OCI-LY1 (cell line): Measurements from ENCODE around the gene CFAP46.

ENCODE experiments used
- EZH2 ChIP-seq: fragments of 200-600 bp; sonication (generic), shearing (Covaris generic); IDR thresholded peaks from 2 replicates; pipeline ENCODE4 v1.8.0; 2017; ENCODE audit warnings: borderline replicate concordance, mixed run types, mild to moderate bottlenecking, antibody characterized with exemption, low read length, moderate library complexity, mixed read lengths
- TF ChIP-seq, protein P1 (sequence below): fragments of 200-600 bp; sonication (generic), shearing (Covaris generic); IDR thresholded peaks from 2 replicates; pipeline ENCODE4 v1.5.1; 2017; ENCODE audit warnings: mild to moderate bottlenecking, antibody characterized with exemption, low read length, moderate library complexity, mixed read lengths

- TF ChIP-seq EZH2, result no peak
- TF ChIP-seq, protein P1, sequence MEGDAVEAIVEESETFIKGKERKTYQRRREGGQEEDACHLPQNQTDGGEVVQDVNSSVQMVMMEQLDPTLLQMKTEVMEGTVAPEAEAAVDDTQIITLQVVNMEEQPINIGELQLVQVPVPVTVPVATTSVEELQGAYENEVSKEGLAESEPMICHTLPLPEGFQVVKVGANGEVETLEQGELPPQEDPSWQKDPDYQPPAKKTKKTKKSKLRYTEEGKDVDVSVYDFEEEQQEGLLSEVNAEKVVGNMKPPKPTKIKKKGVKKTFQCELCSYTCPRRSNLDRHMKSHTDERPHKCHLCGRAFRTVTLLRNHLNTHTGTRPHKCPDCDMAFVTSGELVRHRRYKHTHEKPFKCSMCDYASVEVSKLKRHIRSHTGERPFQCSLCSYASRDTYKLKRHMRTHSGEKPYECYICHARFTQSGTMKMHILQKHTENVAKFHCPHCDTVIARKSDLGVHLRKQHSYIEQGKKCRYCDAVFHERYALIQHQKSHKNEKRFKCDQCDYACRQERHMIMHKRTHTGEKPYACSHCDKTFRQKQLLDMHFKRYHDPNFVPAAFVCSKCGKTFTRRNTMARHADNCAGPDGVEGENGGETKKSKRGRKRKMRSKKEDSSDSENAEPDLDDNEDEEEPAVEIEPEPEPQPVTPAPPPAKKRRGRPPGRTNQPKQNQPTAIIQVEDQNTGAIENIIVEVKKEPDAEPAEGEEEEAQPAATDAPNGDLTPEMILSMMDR, result no peak
Observed at GRCh38 chr10:132962623-132963429, 20.5 kb upstream of the CFAP46 start.
